Type B pancreatic cell (in vitro differentiated cells): ENCODE data around the gene PODNL1. TPM values are rescaled to one million over a fixed set of nuclear protein-coding genes. Genes with fewer than 3 reads are reported as not detected.

Experiments used
- DNase-seq: peaks from one replicate; pipeline ENCODE4 v3.0.0; 2021; ENCODE audit warnings: mixed read lengths; ENCODE audit not compliant: unreplicated experiment; ENCODE audit errors: extremely low spot score
- H3K27ac Mint-ChIP-seq: 2 replicates; pipeline ENCODE4 v1.8.0; 2021; ENCODE audit warnings: mild to moderate bottlenecking, mixed read lengths
- H3K27me3 Mint-ChIP-seq: 2 replicates; pipeline ENCODE4 v1.8.0; 2021; ENCODE audit warnings: mixed read lengths
- H3K36me3 Mint-ChIP-seq: 2 replicates; pipeline ENCODE4 v1.8.0; 2021; ENCODE audit warnings: mixed read lengths
- H3K4me1 Mint-ChIP-seq: one replicate; pipeline ENCODE4 v1.8.0; 2021; ENCODE audit warnings: mixed read lengths; ENCODE audit not compliant: unreplicated experiment
- H3K4me3 Mint-ChIP-seq: 2 replicates; pipeline ENCODE4 v1.8.0; 2021; ENCODE audit warnings: mild to moderate bottlenecking, mixed read lengths
- H3K9me3 Mint-ChIP-seq: 2 replicates; pipeline ENCODE4 v1.8.0; 2021; ENCODE audit warnings: mixed read lengths
- CTCF ChIP-seq: fragments of 200-600 bp; sonication (generic); conservative IDR thresholded peaks from 2 replicates; pipeline ENCODE4 v1.5.0; 2021; ENCODE audit warnings: antibody characterized with exemption, mild to moderate bottlenecking
- total RNA-seq: library from RNA; stranded (reverse); gene quantifications from 2 replicates; pipeline ENCODE4 v1.2.1, GENCODE V29; 2021; ENCODE audit warnings: low replicate concordance

PODNL1 gene
- total RNA-seq, 1 donor from 2014 or later, result 0.75 TPM

- no peak overlapping the region for H3K27ac Mint-ChIP-seq
- no peak for TF ChIP-seq CTCF
- peaks cover 14% of the 10 kb centered on the region for H3K4me1 Mint-ChIP-seq
- no peak overlapping the region for H3K4me3 Mint-ChIP-seq
- H3K27me3 Mint-ChIP-seq, result no peaks in the 10 kb centered on the region
- H3K9me3 Mint-ChIP-seq, result no peaks in the 10 kb centered on the region
- H3K36me3 Mint-ChIP-seq, result no peaks in the 10 kb centered on the region
- DNase-seq, result no peak
Observed at GRCh38 chr19:13882419-13882795, 55.8 kb downstream of the PODNL1 start.

DNA sequence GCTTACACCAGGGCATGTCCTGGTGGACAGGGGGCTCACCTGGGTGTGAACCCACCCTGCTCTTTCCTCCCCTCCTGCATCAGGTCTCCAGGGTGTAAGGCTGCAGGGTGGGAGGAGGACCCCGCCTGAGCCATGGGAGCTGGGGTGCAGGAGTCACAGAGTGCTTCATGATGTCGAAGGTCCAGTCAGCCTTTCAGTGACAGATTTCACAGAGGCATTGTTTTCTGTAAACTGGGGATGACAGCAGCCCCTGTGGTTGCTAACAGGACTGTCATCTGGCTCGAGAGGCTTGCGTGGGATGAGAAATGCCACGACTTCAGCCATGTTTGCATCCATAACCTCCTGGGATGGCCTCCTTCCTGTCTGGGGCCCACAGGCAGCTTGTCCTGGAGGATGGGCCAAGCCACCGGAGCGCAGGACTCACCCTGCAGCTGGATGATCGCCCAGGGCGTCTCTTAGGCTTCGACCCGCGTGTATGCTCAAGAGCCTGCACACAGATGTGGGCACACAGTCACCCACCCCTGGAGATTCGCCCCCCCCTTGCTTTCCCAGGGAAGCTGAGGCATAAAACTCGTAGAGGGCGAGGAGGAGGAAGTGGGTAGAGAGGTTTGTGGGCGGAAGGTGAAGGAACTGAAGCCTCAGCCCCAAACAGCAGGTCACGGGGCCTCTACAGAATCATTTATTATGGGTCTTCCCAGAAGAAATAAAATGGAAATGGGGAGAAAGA lies 56.4 kb downstream of the PODNL1 start:
- Mint-ChIP-seq H3K27me3 (no peaks in the 10 kb centered on the region), H3K27ac (peak overlapping the region; percentile 4), H3K4me1 (peaks cover 14% of the 10 kb centered on the region), H3K4me3 (peak overlapping the region; percentile 36), H3K36me3 (no peaks in the 10 kb centered on the region), H3K9me3 (no peaks in the 10 kb centered on the region)
- DNase-seq, result no peak
- no peak for TF ChIP-seq CTCF

GRCh38 chr19:13881251-13881691 lies 56.9 kb downstream of the PODNL1 start:
- no peak for TF ChIP-seq CTCF
- no peaks in the 10 kb centered on the region for H3K27me3 Mint-ChIP-seq
- H3K9me3 Mint-ChIP-seq, result no peaks in the 10 kb centered on the region
- no peak overlapping the region for H3K4me3 Mint-ChIP-seq
- peak overlapping the region; percentile 4 for H3K27ac Mint-ChIP-seq
- peaks cover 14% of the 10 kb centered on the region for H3K4me1 Mint-ChIP-seq
- no peaks in the 10 kb centered on the region for H3K36me3 Mint-ChIP-seq
- DNase-seq, result no peak

Other genes starting within 250 kb of the PODNL1 start
- 24.0 and 27.7 TPM in 2 replicates for gene MRI1, start 173.9 kb downstream of the PODNL1 start, total RNA-seq
- gene C19orf53, start 164.0 kb downstream of the PODNL1 start, total RNA-seq, result 89.8 and 101 TPM in 2 replicates
- 15.0 and 15.7 TPM in 2 replicates for gene ZSWIM4, start 143.0 kb downstream of the PODNL1 start, total RNA-seq
- gene NANOS3, start 61.3 kb downstream of the PODNL1 start, total RNA-seq, result 0.69 and 2.8 TPM in 2 replicates
- 3.5 and 9.2 TPM in 2 replicates for gene BRME1, start 32.3 kb downstream of the PODNL1 start, total RNA-seq
- 35.4 and 42.3 TPM in 2 replicates for gene CC2D1A, start 32.2 kb downstream of the PODNL1 start, total RNA-seq
- 35.8 and 50.1 TPM in 2 replicates for gene DCAF15, start 14.1 kb upstream of the PODNL1 start, total RNA-seq
- 19.3 and 21.8 TPM in 2 replicates for gene RFX1, start 67.9 kb upstream of the PODNL1 start, total RNA-seq
- gene RLN3, start 89.7 kb upstream of the PODNL1 start, total RNA-seq, result not detected in 2 replicates
- gene IL27RA, start 93.3 kb upstream of the PODNL1 start, total RNA-seq, result 0.95 and 2.8 TPM in 2 replicates
- gene PALM3, start 123.7 kb upstream of the PODNL1 start, total RNA-seq, result 0.83 and 8.1 TPM in 2 replicates
- 3.1 and 3.6 TPM in 2 replicates for gene MISP3, start 134.4 kb upstream of the PODNL1 start, total RNA-seq
- gene C19orf67, start 147.4 kb upstream of the PODNL1 start, total RNA-seq, result not detected in 2 replicates
- gene SAMD1, start 152.3 kb upstream of the PODNL1 start, total RNA-seq, result 42.7 and 55.9 TPM in 2 replicates
- gene PRKACA, start 179.3 kb upstream of the PODNL1 start, total RNA-seq, result 55.3 and 88.1 TPM in 2 replicates
- 14.8 and 27.4 TPM in 2 replicates for gene ASF1B, start 198.2 kb upstream of the PODNL1 start, total RNA-seq